Esophagus muscularis mucosa (tissue), 3 donors: Measurements from ENCODE around the gene PLXNB3.

ENCODE experiments used
- CTCF ChIP-seq, 3 experiments: fragments of 200-600 bp in 2 of 3; fragments of 450-650 bp in 1 of 3; sonication (generic) in 2 of 3; IDR thresholded peaks; one replicate each; pipeline ENCODE4 v1.5.1; 2017 to 2019; ENCODE audit warnings: antibody characterized with exemption in 3 of 3, mild to moderate bottlenecking in 2 of 3, moderate library complexity in 1 of 3
- POLR2A ChIP-seq: fragments of 450-650 bp; IDR thresholded peaks from one replicate; pipeline ENCODE4 v1.6.1; 2017; ENCODE audit warnings: antibody characterized with exemption, moderate library complexity, mild to moderate bottlenecking, low read depth

GRCh38 chrX:153719238-153719637, 44.8 kb upstream of the PLXNB3 start:
- TF ChIP-seq CTCF (IDR thresholded peaks at IDR 0.05) (no peak), POLR2A (no peak)
